CD4-positive, alpha-beta T cell treated with Interleukin-6 at 100 ng/mL for 8 hours (primary cell): ENCODE results near the gene TTC39B.

Source experiments
- DNase-seq: peaks from one replicate; pipeline ENCODE4 v3.0.0-alpha.2; 2020; ENCODE audit warnings: mixed read lengths, low spot score

Gene TTC39B

GRCh38 chr9:15132091-15132490 lies 174.9 kb downstream of the TTC39B start:
- DNase-seq, result no peak

GRCh38 chr9:15131094-15131493 lies 175.9 kb downstream of the TTC39B start:
- no peak for DNase-seq

GRCh38 chr9:15127831-15128230 lies 179.2 kb downstream of the TTC39B start:
- DNase-seq, result no peak

GRCh38 chr9:15121630-15122029 lies 185.4 kb downstream of the TTC39B start:
- no peak for DNase-seq

GRCh38 chr9:15116130-15116580 lies 190.9 kb downstream of the TTC39B start:
- no peak for DNase-seq

- no peak for DNase-seq
Observed at GRCh38 chr9:15115702-15116101, 191.3 kb downstream of the TTC39B start.

GRCh38 chr9:15115041-15115440 lies 192.0 kb downstream of the TTC39B start:
- no peak for DNase-seq
